Gastroesophageal sphincter (tissue), 4 donors: ENCODE results near the gene CP. TPM values are rescaled to one million over a fixed set of nuclear protein-coding genes. Genes with fewer than 3 reads are reported as not detected.
"Not testable (repeated sequence)": the region's sequence is repeated elsewhere in the genome, so short reads cannot be mapped to it uniquely, and the experiment has no call there.

Experiments
- ATAC-seq: fragments of 150-250 bp; one replicate; pipeline ENCODE4 v1.9.1; 2016; ENCODE audit warnings: mild to moderate bottlenecking, moderate library complexity
- H3K27ac ChIP-seq, 4 donors: fragments of 200-600 bp; sonication (generic) in 3 of 4; 1 replicate in 3 of 4; 2 replicates in 1 of 4; pipeline ENCODE4 v1.5.1; 2016 to 2019
- H3K27me3 ChIP-seq: fragments of 200-600 bp; sonication (generic); one replicate; pipeline ENCODE4 v1.5.1; 2019
- H3K36me3 ChIP-seq, 2 donors: fragments of 200-600 bp; sonication (generic); one replicate each; pipeline ENCODE4 v1.5.1; 2019; ENCODE audit warnings: control low read depth in 1 of 2
- H3K4me1 ChIP-seq, 3 donors: fragments of 200-600 bp; sonication (generic); 1 replicate in 2 of 3; 2 replicates in 1 of 3; pipeline ENCODE4 v1.5.1; 2016 to 2019; ENCODE audit warnings: control low read depth in 2 of 3
- H3K4me3 ChIP-seq, 2 donors: fragments of 200-600 bp; sonication (generic); one replicate each; pipeline ENCODE4 v1.5.1; 2019; ENCODE audit warnings: mild to moderate bottlenecking in 1 of 2, moderate library complexity in 1 of 2
- H3K9me3 ChIP-seq, 3 donors: fragments of 200-600 bp; sonication (generic); one replicate each; pipeline ENCODE4 v1.5.1; 2017 to 2019; ENCODE audit warnings: control low read depth in 2 of 3
- EP300 ChIP-seq: sonication (generic); formaldehyde crosslinking; IDR thresholded peaks from one replicate; pipeline ENCODE4 v1.6.1; 2017; ENCODE audit warnings: antibody characterized with exemption, mild to moderate bottlenecking
- POLR2A ChIP-seq, 2 donors: fragments of 450-650 bp; IDR thresholded peaks; one replicate each; pipeline ENCODE4 v1.6.1; 2017; ENCODE audit warnings: antibody characterized with exemption in 2 of 2, mild to moderate bottlenecking in 2 of 2, moderate library complexity in 1 of 2
- POLR2AphosphoS5 ChIP-seq: sonication (generic); formaldehyde crosslinking; IDR thresholded peaks from one replicate; pipeline ENCODE4 v1.6.1; 2017; ENCODE audit warnings: antibody characterized with exemption
- WGBS, 2 donors: methylation state at CpG; one replicate each; pipeline ENCODE4 v1.1.5; 2018; ENCODE audit warnings: low coverage in 1 of 2; 5-methylcytosine and 5-hydroxymethylcytosine counted together
- total RNA-seq, 4 donors: library from RNA; depleted of rRNA; stranded (reverse); fragments of >200 nt; gene quantifications; one replicate each; pipeline ENCODE4 v1.1.0, GENCODE V29; 2016
- TF ChIP-seq, protein P1 (sequence below), 4 experiments: fragments of 200-600 bp in 2 of 4; fragments of 450-650 bp in 2 of 4; sonication (generic) in 1 of 4; IDR thresholded peaks; one replicate each; pipeline ENCODE4 v1.5.1; 2017 to 2019; ENCODE audit warnings: antibody characterized with exemption in 4 of 4, mild to moderate bottlenecking in 2 of 4, moderate library complexity in 2 of 4

Gene CP
- total RNA-seq, 4 donors from 2014 or later: 2.3 to 44.8 (median 12.5) TPM

- no peak overlapping the region for H3K27ac ChIP-seq
- 100% methylated on average over 1 of the region's 1 CpG; no CpG with 5 or more reads in 1 of the 2 donors for WGBS, 2 donors
- no peaks in the 10 kb centered on the region for H3K9me3 ChIP-seq
- no peaks in the 10 kb centered on the region for H3K27me3 ChIP-seq
- no peak for ATAC-seq
- no peaks in the 10 kb centered on the region for H3K4me1 ChIP-seq
- no peak overlapping the region for H3K4me3 ChIP-seq
- TF ChIP-seq EP300 (no peak), POLR2A (IDR thresholded peaks at IDR 0.05) (no peak), POLR2AphosphoS5 (no peak)
- TF ChIP-seq, protein P1, sequence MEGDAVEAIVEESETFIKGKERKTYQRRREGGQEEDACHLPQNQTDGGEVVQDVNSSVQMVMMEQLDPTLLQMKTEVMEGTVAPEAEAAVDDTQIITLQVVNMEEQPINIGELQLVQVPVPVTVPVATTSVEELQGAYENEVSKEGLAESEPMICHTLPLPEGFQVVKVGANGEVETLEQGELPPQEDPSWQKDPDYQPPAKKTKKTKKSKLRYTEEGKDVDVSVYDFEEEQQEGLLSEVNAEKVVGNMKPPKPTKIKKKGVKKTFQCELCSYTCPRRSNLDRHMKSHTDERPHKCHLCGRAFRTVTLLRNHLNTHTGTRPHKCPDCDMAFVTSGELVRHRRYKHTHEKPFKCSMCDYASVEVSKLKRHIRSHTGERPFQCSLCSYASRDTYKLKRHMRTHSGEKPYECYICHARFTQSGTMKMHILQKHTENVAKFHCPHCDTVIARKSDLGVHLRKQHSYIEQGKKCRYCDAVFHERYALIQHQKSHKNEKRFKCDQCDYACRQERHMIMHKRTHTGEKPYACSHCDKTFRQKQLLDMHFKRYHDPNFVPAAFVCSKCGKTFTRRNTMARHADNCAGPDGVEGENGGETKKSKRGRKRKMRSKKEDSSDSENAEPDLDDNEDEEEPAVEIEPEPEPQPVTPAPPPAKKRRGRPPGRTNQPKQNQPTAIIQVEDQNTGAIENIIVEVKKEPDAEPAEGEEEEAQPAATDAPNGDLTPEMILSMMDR (IDR thresholded peaks at IDR 0.05): no peak
- no peaks in the 10 kb centered on the region for H3K36me3 ChIP-seq
Observed at GRCh38 chr3:149239357-149239936, 17.8 kb upstream of the CP start.

- not testable (repeated sequence) for H3K36me3 ChIP-seq, ATAC-seq, H3K9me3 ChIP-seq, H3K27ac ChIP-seq, H3K4me1 ChIP-seq, H3K27me3 ChIP-seq, H3K4me3 ChIP-seq
- WGBS, 2 donors: 92% methylated on average over 2 of the region's 2 CpGs; no CpG with 5 or more reads in 1 of the 2 donors
Observed at GRCh38 chr3:149238268-149238667, 16.6 kb upstream of the CP start.

GRCh38 chr3:149235599-149236424, 14.2 kb upstream of the CP start:
- 79% methylated on average over 2 of the region's 4 CpGs; no CpG with 5 or more reads in 1 of the 2 donors for WGBS, 2 donors

DNA sequence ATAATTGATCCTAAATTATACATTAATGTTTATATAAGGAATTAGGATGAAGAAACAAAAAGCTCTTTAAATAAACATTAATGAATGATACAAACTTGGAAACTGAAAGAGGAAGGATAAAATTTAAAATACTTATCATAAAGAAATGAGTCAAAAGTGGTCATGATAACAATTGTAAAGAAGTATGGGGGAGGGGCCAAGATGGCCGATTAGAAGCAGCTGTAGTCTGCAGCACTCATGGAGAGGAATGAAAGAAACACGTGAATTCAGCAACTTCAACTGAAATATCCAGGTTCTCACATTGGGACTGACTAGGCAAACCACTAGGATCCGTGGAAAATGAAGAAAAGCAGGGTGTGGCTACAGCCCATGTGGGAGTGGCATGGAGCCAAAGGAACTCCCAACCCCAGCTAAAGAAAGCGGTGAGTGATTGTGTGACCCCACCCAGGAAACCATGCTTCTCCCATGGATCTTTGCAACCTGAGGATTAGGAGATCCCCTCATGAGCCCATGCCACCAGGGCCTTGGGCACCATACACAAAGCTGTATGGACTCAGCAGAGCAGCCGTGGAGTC, 13.1 kb upstream of the CP start:
- ATAC-seq: no peak
- Histone ChIP-seq H3K27me3 (no peaks in the 10 kb centered on the region), H3K4me1 (no peaks in the 10 kb centered on the region), H3K36me3 (no peaks in the 10 kb centered on the region), H3K4me3 (no peak overlapping the region), H3K9me3 (no peaks in the 10 kb centered on the region), H3K27ac (no peak overlapping the region)
- WGBS, 2 donors: 37 to 45% methylated on average over 2 to 4 of the region's 5 CpGs
- no peak for TF ChIP-seq EP300
- TF ChIP-seq, protein P1 (IDR thresholded peaks at IDR 0.05): no peak
- TF ChIP-seq POLR2A (IDR thresholded peaks at IDR 0.05): no peak
- no peak for TF ChIP-seq POLR2AphosphoS5

More at GRCh38 chr3:149235599-149236424, 14.2 kb upstream of the CP start:
- ATAC-seq: no peak
- no peaks in the 10 kb centered on the region for H3K27me3 ChIP-seq
- H3K27ac ChIP-seq: no peak overlapping the region
- no peaks in the 10 kb centered on the region for H3K36me3 ChIP-seq
- no peak for TF ChIP-seq EP300
- TF ChIP-seq POLR2AphosphoS5: no peak
- TF ChIP-seq, protein P1 (IDR thresholded peaks at IDR 0.05): no peak
- no peak for TF ChIP-seq POLR2A (IDR thresholded peaks at IDR 0.05)
- H3K9me3 ChIP-seq: no peaks in the 10 kb centered on the region
- H3K4me3 ChIP-seq: no peak overlapping the region
- no peaks in the 10 kb centered on the region for H3K4me1 ChIP-seq

DNA sequence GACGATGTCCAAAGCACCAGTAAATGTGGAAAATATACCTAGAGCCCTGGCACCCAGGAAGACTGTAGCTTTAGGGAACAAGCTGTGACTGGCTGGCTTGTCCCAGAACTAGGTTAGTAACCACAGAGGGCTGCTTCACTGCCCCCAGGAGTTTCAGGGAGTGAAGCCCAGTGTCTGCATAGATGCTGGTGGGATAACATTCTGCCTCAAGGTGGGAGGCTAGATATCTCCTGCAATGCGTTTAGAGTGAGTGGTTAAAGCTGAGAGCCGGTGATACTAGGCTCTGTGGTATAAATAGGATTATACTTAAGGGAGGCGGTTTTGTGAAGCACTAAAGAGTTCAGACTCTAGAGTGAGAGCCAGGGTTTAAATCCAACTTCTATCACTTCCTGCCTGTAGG, 11.7 kb upstream of the CP start:
- TF ChIP-seq EP300 (no peak), POLR2A (IDR thresholded peaks at IDR 0.05) (no peak), POLR2AphosphoS5 (no peak)
- TF ChIP-seq, protein P1 (IDR thresholded peaks at IDR 0.05): no peak
- ATAC-seq: no peak
- no peaks in the 10 kb centered on the region for H3K4me1 ChIP-seq
- no peak overlapping the region for H3K4me3 ChIP-seq
- no peaks in the 10 kb centered on the region for H3K9me3 ChIP-seq
- WGBS, 2 donors: 67 to 70% methylated on average over 4 of the region's 4 CpGs
- H3K27ac ChIP-seq: no peak overlapping the region
- H3K27me3 ChIP-seq: no peaks in the 10 kb centered on the region
- H3K36me3 ChIP-seq: no peaks in the 10 kb centered on the region
